DND-41 (cell line): ENCODE data around the gene DRC7.

ENCODE experiments used
- CTCF ChIP-seq: IDR thresholded peaks from 2 replicates; pipeline ENCODE4 v1.5.1; 2012; ENCODE audit warnings: borderline replicate concordance, low read length, moderate library complexity, mild to moderate bottlenecking; ENCODE audit not compliant: poor library complexity, severe bottlenecking; ENCODE audit errors: extremely low read depth
- EZH2 ChIP-seq: IDR thresholded peaks from 3 replicates; pipeline ENCODE4 v1.6.1; 2012; ENCODE audit warnings: borderline replicate concordance, low read depth, mild to moderate bottlenecking, moderate library complexity, low read length, inconsistent platforms; ENCODE audit not compliant: severe bottlenecking

- TF ChIP-seq CTCF = no peak
- TF ChIP-seq EZH2 = no peak
Measured at GRCh38 chr16:57751539-57752202, 57.1 kb downstream of the DRC7 start.
